Measurements from ENCODE around the gene KRT4. TPM values are rescaled to one million over a fixed set of nuclear protein-coding genes. Genes with fewer than 3 reads are reported as not detected.
"Not testable (repeated sequence)": the region's sequence is repeated elsewhere in the genome, so short reads cannot be mapped to it uniquely, and the experiment has no call there.

Gene KRT4
- total RNA-seq, 6 experiments from 2014 or later = 0.18 to 0.31 (median 0.30) TPM; not detected in 2

GRCh38 chr12:52763991-52764390 is 49.9 kb downstream of the KRT4 start:
- Mint-ChIP-seq H3K36me3 (ENCODE audit: low read depth) (no peaks in the 10 kb centered on the region), H3K4me1 (ENCODE audit: low read depth) (no peaks in the 10 kb centered on the region), H3K4me3 (no peak overlapping the region), H3K27me3 (ENCODE audit: insufficient read depth) (peaks cover 41% of the 10 kb centered on the region), H3K9me3 (peaks cover 25% of the 10 kb centered on the region), H3K27ac (no peak overlapping the region)
- DNase-seq = no peak
- TF ChIP-seq CTCF (IDR thresholded peaks at IDR 0.05) = no peak

DNA sequence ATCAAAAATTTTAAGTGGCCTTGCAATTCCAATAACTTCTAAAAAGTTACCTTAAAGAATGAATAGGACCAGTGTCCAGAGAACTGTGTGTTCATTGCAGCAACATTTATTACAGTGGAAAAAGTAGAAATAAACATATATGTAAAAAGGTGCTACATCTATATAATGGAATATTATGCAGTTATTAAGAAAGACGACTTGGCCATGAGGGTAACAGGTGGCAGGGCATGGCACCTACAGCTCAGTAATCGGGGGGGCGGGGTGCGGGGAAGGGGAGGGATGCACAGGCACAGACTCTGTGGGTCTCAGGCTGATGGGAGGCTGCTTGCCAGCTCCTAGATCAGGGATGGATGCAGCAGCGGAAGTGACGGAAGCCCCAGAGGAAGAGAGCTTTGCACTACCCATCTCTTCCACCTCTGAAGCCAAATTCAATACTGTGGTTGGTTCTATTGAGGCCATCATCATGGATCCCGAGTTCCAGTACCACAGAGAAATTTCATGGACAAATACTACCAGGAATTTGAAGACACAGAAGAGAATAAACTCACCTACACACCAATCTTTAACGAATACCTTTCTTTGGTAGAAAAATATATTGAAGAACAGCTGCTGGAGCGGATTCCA is 50.8 kb downstream of the KRT4 start:
- no peak overlapping the region for H3K27ac Mint-ChIP-seq
- H3K9me3 Mint-ChIP-seq = peaks cover 25% of the 10 kb centered on the region
- no peaks in the 10 kb centered on the region for H3K4me1 Mint-ChIP-seq (ENCODE audit: low read depth)
- DNase-seq = no peak
- no peaks in the 10 kb centered on the region for H3K36me3 Mint-ChIP-seq (ENCODE audit: low read depth)
- TF ChIP-seq CTCF (IDR thresholded peaks at IDR 0.05) = no peak
- H3K4me3 Mint-ChIP-seq = no peak overlapping the region
- peaks cover 35% of the 10 kb centered on the region for H3K27me3 Mint-ChIP-seq (ENCODE audit: insufficient read depth)

- peaks cover 25% of the 10 kb centered on the region for H3K9me3 Mint-ChIP-seq
- peaks cover 26% of the 10 kb centered on the region for H3K27me3 Mint-ChIP-seq (ENCODE audit: insufficient read depth)
- no peak overlapping the region for H3K27ac Mint-ChIP-seq
Measured at GRCh38 chr12:52761802-52762201, 52.1 kb downstream of the KRT4 start.

GRCh38 chr12:52761218-52761617 is 52.7 kb downstream of the KRT4 start:
- not testable (repeated sequence) for H3K4me3 Mint-ChIP-seq; H3K36me3 Mint-ChIP-seq (ENCODE audit: low read depth); H3K4me1 Mint-ChIP-seq (ENCODE audit: low read depth); H3K27ac Mint-ChIP-seq; DNase-seq
- peaks cover 25% of the 10 kb centered on the region for H3K9me3 Mint-ChIP-seq
- peaks cover 21% of the 10 kb centered on the region for H3K27me3 Mint-ChIP-seq (ENCODE audit: insufficient read depth)

More at GRCh38 chr12:52761802-52762201, 52.1 kb downstream of the KRT4 start:
- no peak for TF ChIP-seq CTCF (IDR thresholded peaks at IDR 0.05)
- no peak for DNase-seq
- H3K36me3 Mint-ChIP-seq (ENCODE audit: low read depth) = no peaks in the 10 kb centered on the region
- no peak overlapping the region for H3K4me3 Mint-ChIP-seq
- no peaks in the 10 kb centered on the region for H3K4me1 Mint-ChIP-seq (ENCODE audit: low read depth)

DNA sequence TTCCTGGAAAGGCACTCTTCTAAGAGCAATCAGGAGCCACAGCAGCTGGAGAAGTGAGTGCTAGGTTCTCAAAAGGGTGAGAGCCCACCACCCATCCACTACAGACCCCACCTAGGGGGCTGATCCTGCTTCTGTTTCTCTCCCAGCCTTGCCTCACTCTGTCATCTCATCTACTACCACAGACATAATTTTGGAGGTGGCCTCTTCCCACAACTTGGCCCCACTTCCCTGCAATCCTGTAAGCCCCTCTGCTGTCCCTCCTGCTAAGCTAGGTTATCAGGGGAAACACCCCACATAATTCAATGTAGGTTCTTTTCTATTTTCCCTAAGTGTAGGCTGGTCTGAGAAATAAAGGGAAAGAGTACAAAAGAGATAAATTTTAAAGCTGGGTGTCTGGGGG is 53.3 kb downstream of the KRT4 start:
- Mint-ChIP-seq H3K9me3 (peaks cover 25% of the 10 kb centered on the region), H3K36me3 (ENCODE audit: low read depth) (no peaks in the 10 kb centered on the region), H3K4me3 (no peak overlapping the region), H3K27me3 (ENCODE audit: insufficient read depth) (peaks cover 19% of the 10 kb centered on the region), H3K4me1 (ENCODE audit: low read depth) (no peaks in the 10 kb centered on the region), H3K27ac (no peak overlapping the region)
- DNase-seq = no peak
- TF ChIP-seq CTCF (IDR thresholded peaks at IDR 0.05) = no peak

DNA sequence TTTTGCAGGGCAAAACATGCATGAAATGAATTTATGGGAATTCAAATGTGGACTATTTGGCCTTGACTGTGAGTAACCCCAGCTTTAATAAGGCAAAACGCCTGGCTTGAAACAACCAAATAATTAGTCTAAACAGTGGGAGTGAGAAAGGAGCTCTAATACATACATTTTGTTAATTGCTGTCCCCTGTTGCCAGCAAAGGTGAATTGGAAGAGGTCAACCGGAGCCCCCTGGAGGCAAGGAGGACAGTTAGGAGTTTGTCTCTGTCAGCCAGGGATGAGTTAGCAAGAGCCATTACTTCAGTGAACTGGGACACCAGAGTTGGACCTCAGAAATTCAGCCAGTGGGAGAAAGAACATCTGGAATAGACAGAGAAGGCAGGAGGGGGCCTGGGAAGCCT is 54.2 kb downstream of the KRT4 start:
- DNase-seq = no peak
- no peaks in the 10 kb centered on the region for H3K4me1 Mint-ChIP-seq (ENCODE audit: low read depth)
- no peak overlapping the region for H3K27ac Mint-ChIP-seq
- peaks cover 25% of the 10 kb centered on the region for H3K9me3 Mint-ChIP-seq
- H3K36me3 Mint-ChIP-seq (ENCODE audit: low read depth) = no peaks in the 10 kb centered on the region
- H3K27me3 Mint-ChIP-seq (ENCODE audit: insufficient read depth) = peaks cover 17% of the 10 kb centered on the region
- no peak overlapping the region for H3K4me3 Mint-ChIP-seq
- TF ChIP-seq CTCF (IDR thresholded peaks at IDR 0.05) = no peak

All from HFFc6 (cell line).